GM12874 (cell line): ENCODE measurements around the gene ARHGAP10.

Experiments used
- TF ChIP-seq, protein P1 (sequence below): IDR thresholded peaks from 2 replicates; pipeline ENCODE4 v1.5.1; 2011; ENCODE audit warnings: low read depth, mild to moderate bottlenecking, control low read depth, low read length, moderate library complexity; ENCODE audit not compliant: insufficient read depth

ARHGAP10 gene

DNA sequence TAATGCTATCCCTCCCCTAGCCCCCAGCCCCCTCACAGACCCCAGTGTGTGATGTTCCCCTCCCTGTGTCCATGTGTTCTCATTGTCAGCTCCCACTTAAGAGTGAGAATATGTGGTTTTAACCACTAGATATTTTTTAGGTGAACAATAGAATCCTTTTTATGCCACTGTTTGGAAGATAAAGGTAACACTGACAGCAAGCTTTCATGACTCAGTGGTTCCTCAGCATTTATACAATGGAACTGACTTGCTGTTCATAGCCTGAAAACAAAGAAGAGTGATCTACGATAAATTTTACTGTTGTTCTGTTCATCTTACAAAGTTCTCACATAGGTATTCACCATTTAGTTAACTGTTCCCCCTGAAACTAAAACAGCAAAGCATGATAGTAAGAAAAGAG lies 147.8 kb downstream of the ARHGAP10 start:
- TF ChIP-seq, protein P1, sequence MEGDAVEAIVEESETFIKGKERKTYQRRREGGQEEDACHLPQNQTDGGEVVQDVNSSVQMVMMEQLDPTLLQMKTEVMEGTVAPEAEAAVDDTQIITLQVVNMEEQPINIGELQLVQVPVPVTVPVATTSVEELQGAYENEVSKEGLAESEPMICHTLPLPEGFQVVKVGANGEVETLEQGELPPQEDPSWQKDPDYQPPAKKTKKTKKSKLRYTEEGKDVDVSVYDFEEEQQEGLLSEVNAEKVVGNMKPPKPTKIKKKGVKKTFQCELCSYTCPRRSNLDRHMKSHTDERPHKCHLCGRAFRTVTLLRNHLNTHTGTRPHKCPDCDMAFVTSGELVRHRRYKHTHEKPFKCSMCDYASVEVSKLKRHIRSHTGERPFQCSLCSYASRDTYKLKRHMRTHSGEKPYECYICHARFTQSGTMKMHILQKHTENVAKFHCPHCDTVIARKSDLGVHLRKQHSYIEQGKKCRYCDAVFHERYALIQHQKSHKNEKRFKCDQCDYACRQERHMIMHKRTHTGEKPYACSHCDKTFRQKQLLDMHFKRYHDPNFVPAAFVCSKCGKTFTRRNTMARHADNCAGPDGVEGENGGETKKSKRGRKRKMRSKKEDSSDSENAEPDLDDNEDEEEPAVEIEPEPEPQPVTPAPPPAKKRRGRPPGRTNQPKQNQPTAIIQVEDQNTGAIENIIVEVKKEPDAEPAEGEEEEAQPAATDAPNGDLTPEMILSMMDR, result no peak

DNA sequence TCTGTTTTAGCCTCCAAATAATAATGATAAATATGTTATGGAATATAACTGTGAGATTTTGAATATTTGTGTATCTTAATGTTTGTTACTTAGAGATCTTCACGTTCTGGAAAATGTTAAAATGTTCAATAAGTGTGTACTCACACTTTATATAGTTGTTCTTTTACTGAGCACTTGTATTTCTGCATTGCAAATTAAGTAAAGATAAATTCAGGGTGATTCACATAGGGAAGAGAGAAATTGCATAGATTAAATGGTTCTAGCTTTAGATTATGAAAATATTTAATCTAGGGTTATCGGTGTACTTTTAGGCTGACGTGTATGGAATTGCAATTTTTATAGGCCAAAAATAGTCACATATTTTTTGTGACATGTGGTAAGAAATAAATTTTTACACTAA lies 148.6 kb downstream of the ARHGAP10 start:
- TF ChIP-seq, protein P1, result no peak

DNA sequence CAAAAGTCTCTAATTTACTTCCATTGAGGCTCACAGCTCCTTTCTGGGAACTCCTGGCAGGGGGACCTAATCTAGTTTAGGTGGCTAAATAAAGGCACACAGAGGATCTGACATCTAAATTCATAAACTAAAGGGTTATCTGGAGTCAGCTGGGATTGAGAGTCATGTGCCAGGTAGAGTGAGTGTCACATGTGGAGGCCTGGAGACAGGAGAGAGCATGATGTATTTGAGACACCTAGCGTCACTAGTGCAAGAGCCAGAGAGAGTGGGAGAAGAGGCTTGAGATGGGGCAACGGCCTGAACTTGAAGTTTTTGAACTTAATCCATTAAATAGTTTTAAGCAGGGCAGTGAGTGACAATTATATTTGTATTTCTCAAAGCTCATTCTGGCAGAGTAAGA lies 152.6 kb downstream of the ARHGAP10 start:
- TF ChIP-seq, protein P1, result no peak

DNA sequence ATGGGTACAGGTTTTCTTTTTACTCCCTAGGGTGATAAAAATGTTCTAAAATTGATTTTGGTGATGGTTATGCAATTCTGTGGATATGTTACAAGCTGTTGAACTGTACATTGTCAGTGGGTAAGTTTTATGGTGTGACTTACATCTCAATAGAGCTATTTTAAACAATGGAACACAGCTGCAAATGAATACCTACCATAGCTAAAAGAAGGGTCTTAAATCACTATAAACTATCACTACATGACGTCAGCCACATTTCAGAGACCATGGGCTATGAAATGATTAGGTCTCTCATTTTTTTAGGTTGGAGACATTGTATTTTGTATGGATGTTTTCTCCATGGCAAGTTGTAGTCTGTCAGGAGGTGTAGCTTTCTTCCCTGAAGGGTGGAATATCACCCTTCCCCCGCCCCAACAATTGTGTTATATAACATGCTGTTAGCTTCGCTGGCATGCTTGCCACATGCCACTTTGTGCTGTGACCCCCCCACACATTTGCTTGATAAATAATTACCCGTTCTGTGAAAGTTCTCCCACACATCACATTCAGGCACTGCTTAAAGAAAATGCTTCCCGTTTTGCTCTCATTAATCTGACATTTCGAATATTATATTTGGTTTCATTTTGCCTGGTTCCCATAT lies 159.7 kb downstream of the ARHGAP10 start:
- TF ChIP-seq, protein P1, result no peak

DNA sequence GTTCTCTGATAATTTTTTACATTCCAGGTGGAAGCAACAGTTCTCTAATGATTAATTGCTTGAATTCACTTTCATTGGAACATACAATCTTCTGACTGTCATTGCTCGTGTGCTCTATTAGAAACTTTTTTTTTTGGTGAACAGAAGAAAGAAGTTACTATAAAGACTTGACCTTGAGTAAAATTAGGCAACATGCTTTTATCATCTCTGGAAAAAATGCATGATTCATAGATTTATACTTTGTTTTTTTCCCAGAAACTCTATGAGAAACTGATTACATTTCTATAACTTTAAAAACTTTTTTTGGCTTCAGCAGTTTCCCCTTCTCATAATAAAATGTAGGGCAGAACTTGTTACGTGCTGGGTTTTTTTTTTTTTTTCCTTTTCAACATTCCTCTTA lies 167.6 kb downstream of the ARHGAP10 start:
- TF ChIP-seq, protein P1, result no peak

DNA sequence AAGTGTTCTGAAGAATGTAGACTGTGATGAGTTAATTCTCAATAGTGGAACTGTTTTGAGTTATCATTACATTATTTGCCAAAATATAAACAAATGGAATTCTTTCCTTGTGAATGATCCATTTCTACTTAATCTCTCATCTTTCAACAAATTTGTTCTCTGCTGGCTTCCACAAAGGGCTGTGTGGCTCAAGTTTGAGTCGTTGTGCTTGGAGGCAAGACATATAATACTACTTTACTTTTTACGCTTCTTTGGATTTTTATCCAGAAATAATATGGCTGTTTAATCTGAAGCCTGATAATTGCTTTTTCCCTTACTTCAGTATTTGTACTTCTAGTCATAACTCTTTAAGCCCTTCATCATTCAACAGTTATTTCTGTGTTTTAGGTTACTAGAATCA lies 169.5 kb downstream of the ARHGAP10 start:
- TF ChIP-seq, protein P1, result no peak

DNA sequence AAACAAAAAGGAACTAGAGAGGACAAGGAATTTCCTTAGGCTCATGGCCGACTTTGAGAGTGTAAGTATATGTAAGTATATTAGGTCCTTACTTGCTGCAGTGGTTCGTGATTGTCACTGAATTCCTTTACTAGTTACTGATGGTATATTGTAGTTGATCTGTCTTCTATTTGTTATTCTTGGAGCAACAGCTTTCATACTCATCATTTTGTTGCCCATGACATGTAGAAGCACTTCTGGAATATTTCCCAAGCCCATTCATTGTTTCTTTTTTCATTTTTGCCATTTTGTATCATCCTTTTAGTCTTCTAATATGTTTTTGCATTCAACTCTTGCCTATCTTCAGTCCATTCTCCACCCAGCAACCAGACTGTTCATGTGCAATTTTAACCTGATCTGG lies 170.0 kb downstream of the ARHGAP10 start:
- TF ChIP-seq, protein P1, result no peak
